ENCODE data around the gene GFER.
A peak's percentile ranks its signal among the peaks of the same experiment; 100 is the strongest.
"Not testable (repeated sequence)": the region's sequence is repeated elsewhere in the genome, so short reads cannot be mapped to it uniquely, and the experiment has no call there.

Gene GFER

GRCh38 chr16:1983544-1984346 is at the start of gene GFER:
TSS of gene GFER (plus strand) at chr16:1984193. CDS start at chr16:1984219, 26 bp downstream.
- peak; percentile 74 for DNase-seq (ENCODE audit: low read depth)
- in situ Hi-C loops (cut with HindIII; ENCODE audit: low sequenced_read_pairs): loop anchor here (5.0 kb wide), 1 partner anchor 54 kb away; no protein-coding TSS in a partner anchor
- TF ChIP-seq, protein P1, sequence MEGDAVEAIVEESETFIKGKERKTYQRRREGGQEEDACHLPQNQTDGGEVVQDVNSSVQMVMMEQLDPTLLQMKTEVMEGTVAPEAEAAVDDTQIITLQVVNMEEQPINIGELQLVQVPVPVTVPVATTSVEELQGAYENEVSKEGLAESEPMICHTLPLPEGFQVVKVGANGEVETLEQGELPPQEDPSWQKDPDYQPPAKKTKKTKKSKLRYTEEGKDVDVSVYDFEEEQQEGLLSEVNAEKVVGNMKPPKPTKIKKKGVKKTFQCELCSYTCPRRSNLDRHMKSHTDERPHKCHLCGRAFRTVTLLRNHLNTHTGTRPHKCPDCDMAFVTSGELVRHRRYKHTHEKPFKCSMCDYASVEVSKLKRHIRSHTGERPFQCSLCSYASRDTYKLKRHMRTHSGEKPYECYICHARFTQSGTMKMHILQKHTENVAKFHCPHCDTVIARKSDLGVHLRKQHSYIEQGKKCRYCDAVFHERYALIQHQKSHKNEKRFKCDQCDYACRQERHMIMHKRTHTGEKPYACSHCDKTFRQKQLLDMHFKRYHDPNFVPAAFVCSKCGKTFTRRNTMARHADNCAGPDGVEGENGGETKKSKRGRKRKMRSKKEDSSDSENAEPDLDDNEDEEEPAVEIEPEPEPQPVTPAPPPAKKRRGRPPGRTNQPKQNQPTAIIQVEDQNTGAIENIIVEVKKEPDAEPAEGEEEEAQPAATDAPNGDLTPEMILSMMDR (IDR thresholded peaks at IDR 0.05; ENCODE audit: low read depth, low read length, missing control alignments): peak; percentile 41
- peak within 1 kb of the TSS; percentile 63 for H3K4me3 ChIP-seq (ENCODE audit: low read depth, low read length)

DNA sequence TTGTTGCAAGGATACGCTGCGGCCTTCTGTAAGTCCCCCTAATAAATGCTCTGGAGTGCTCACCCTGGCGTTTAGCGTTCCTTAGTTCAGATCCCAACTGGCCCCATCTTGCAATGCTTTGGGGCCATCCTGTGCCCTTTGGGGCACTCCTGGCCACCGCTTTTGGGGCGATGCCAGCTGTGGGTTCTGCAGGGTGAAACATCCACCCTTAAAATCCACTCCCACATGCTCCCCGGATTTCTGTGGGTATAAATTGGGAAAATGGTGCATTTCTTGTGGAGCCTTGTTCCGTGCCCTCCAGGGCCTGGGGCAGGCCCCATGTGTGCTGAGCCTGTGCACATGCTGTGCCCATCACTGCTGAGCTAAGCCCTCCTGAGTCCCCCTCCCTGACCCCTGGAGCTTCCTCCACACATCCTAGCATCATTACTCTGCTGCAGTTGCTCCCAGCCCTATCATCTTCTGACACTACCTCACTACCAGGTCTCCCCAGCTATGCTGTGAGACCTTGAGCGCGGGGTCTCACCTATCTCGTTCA is 47.0 kb upstream of the GFER start:
- TF ChIP-seq, protein P1 (IDR thresholded peaks at IDR 0.05; ENCODE audit: low read depth, low read length, missing control alignments): no peak
- H3K4me3 ChIP-seq (ENCODE audit: low read depth, low read length): no peak overlapping the region
- in situ Hi-C loops (cut with HindIII; ENCODE audit: low sequenced_read_pairs): no loop called here
- DNase-seq (ENCODE audit: low read depth): no peak

- H3K4me3 ChIP-seq (ENCODE audit: low read depth, low read length): no peak overlapping the region
- TF ChIP-seq, protein P1 (IDR thresholded peaks at IDR 0.05; ENCODE audit: low read depth, low read length, missing control alignments): no peak
- in situ Hi-C loops (cut with HindIII; ENCODE audit: low sequenced_read_pairs): no loop called here
- no peak for DNase-seq (ENCODE audit: low read depth)
These were observed 45.7 kb upstream of the GFER start for GRCh38 chr16:1938316-1938715.

GRCh38 chr16:1938910-1939309 is 45.1 kb upstream of the GFER start:
- DNase-seq (ENCODE audit: low read depth): no peak
- H3K4me3 ChIP-seq (ENCODE audit: low read depth, low read length): no peak overlapping the region
- TF ChIP-seq, protein P1 (IDR thresholded peaks at IDR 0.05; ENCODE audit: low read depth, low read length, missing control alignments): no peak
- in situ Hi-C loops (cut with HindIII; ENCODE audit: low sequenced_read_pairs): no loop called here

- H3K4me3 ChIP-seq (ENCODE audit: low read depth, low read length); in situ Hi-C loops (cut with HindIII; ENCODE audit: low sequenced_read_pairs); DNase-seq (ENCODE audit: low read depth): not testable (repeated sequence)
These were observed 44.2 kb upstream of the GFER start for GRCh38 chr16:1939833-1940232.

GRCh38 chr16:1940273-1941161 is 43.5 kb upstream of the GFER start:
- H3K4me3 ChIP-seq (ENCODE audit: low read depth, low read length): peak overlapping the region; percentile 91
- no peak for DNase-seq (ENCODE audit: low read depth)
- in situ Hi-C loops (cut with HindIII; ENCODE audit: low sequenced_read_pairs): no loop called here
- TF ChIP-seq, protein P1 (IDR thresholded peaks at IDR 0.05; ENCODE audit: low read depth, low read length, missing control alignments): no peak
